H1 (cell line): ENCODE data around the gene CDC5L. TPM values are rescaled to one million over a fixed set of nuclear protein-coding genes. Genes with fewer than 3 reads are reported as not detected.
A peak's percentile ranks its signal among the peaks of the same experiment; 100 is the strongest.

Experiments used
- CTCF ChIA-PET: fragments of 300-600 bp; sonication (Branson Sonifier 250); formaldehyde crosslinking; loops from one replicate; lab custom pipeline; 2021; ENCODE audit not compliant: partially characterized antibody; lab: Charles Lee
- POLR2A ChIA-PET: fragments of 300-600 bp; sonication (Branson Sonifier 250); formaldehyde crosslinking; loops from one replicate; lab custom pipeline; 2021; ENCODE audit warnings: inconsistent platforms; ENCODE audit not compliant: partially characterized antibody; lab: Charles Lee
- DNase-seq, 2 experiments: peaks; one replicate each; pipeline versions ENCODE4 v3.0.0 to v3.0.0-alpha.2; 2010 to 2022; ENCODE audit warnings: low spot score in 2 of 2, low read depth in 1 of 2, mixed read lengths in 1 of 2
- FAIRE-seq: peaks from 2 replicates; lab custom pipeline; 2011; peaks lifted over from hg19 to GRCh38; lab: Jason Lieb, UNC
- H2AFZ ChIP-seq: 2 replicates; pipeline ENCODE4 v1.8.1; 2012; ENCODE audit warnings: low read length, inconsistent platforms
- H2AK5ac ChIP-seq: 2 replicates; pipeline ENCODE4 v1.6.1; 2013; ENCODE audit warnings: low read depth, low read length
- H2BK120ac ChIP-seq: replicated peaks from 2 replicates; pipeline ENCODE3; 2013; ENCODE audit warnings: low read depth, low read length, inconsistent platforms
- H2BK12ac ChIP-seq: 2 replicates; pipeline ENCODE4 v1.6.1; 2013; ENCODE audit warnings: low read depth, low read length
- H2BK15ac ChIP-seq: 2 replicates; pipeline ENCODE4 v1.6.1; 2013; ENCODE audit warnings: low read length
- H2BK20ac ChIP-seq: 2 replicates; pipeline ENCODE4 v1.6.1; 2013; ENCODE audit warnings: low read length
- H2BK5ac ChIP-seq: 2 replicates; pipeline ENCODE4 v1.6.1; 2013; ENCODE audit warnings: low read depth, low read length
- H3K14ac ChIP-seq: 2 replicates; pipeline ENCODE4 v1.6.1; 2013; ENCODE audit warnings: inconsistent platforms; ENCODE audit not compliant: insufficient read length
- H3K18ac ChIP-seq: 2 replicates; pipeline ENCODE4 v1.6.1; 2013; ENCODE audit warnings: low read length; ENCODE audit errors: extremely low read depth
- H3K23ac ChIP-seq: 2 replicates; pipeline ENCODE4 v1.6.1; 2013; ENCODE audit warnings: inconsistent platforms; ENCODE audit not compliant: insufficient read length
- H3K23me2 ChIP-seq: 2 replicates; pipeline ENCODE4 v1.6.1; 2013; ENCODE audit warnings: low read depth, low read length
- H3K27ac ChIP-seq: 2 replicates; pipeline ENCODE4 v1.6.1; 2011; ENCODE audit warnings: low read depth, low read length, inconsistent platforms
- H3K27me3 ChIP-seq, 4 experiments: replicated peaks in 1 of 4; 1 replicate in 1 of 4; 2 replicates in 3 of 4; pipeline versions ENCODE4 v1.6.1 to v1.8.1; 2011 to 2013; ENCODE audit warnings: low read length in 3 of 4, mild to moderate bottlenecking in 3 of 4, inconsistent platforms in 2 of 4, mixed read lengths in 2 of 4, moderate library complexity in 1 of 4; ENCODE audit not compliant: control insufficient read depth in 3 of 4, insufficient read depth in 3 of 4; ENCODE audit errors: extremely low read depth in 1 of 4
- H3K36me3 ChIP-seq, 4 experiments: 2 replicates each; pipeline versions ENCODE4 v1.6.1 to v1.8.1; 2011 to 2013; ENCODE audit warnings: mild to moderate bottlenecking in 4 of 4, low read length in 3 of 4, moderate library complexity in 2 of 4, control low read depth in 1 of 4, inconsistent platforms in 1 of 4; ENCODE audit not compliant: insufficient read depth in 4 of 4, control insufficient read depth in 2 of 4
- H3K4ac ChIP-seq: replicated peaks from 2 replicates; pipeline ENCODE3; 2013; ENCODE audit warnings: low read length, low read depth, mixed read lengths, inconsistent platforms; ENCODE audit not compliant: insufficient read length
- H3K4me1 ChIP-seq, 4 experiments: replicated peaks in 1 of 4; 1 replicate in 1 of 4; 2 replicates in 3 of 4; pipeline versions ENCODE4 v1.6.1 to v1.8.1; 2011 to 2013; ENCODE audit warnings: low read length in 3 of 4, inconsistent platforms in 2 of 4, mixed read lengths in 1 of 4; ENCODE audit not compliant: insufficient read depth in 4 of 4, control insufficient read depth in 3 of 4
- H3K4me2 ChIP-seq, 2 experiments: 2 replicates each; pipeline versions ENCODE4 v1.6.1 to v1.8.1; 2011 to 2013; ENCODE audit warnings: low read depth in 2 of 2, low read length in 2 of 2, control low read depth in 1 of 2, inconsistent platforms in 1 of 2, mild to moderate bottlenecking in 1 of 2; ENCODE audit not compliant: insufficient read depth in 1 of 2
- H3K4me3 ChIP-seq, 4 experiments: fragments of 200-600, 300-600 bp in 1 of 4; sonication (generic), shearing (Covaris generic), sonication (Bioruptor Twin) in 1 of 4; 2 replicates each; pipeline versions ENCODE4 v1.5.1 to v1.8.1; 2011 to 2016; ENCODE audit warnings: low read length in 4 of 4, low read depth in 3 of 4, control low read depth in 2 of 4, inconsistent platforms in 2 of 4, mild to moderate bottlenecking in 2 of 4, mixed read lengths in 1 of 4, moderate library complexity in 1 of 4; ENCODE audit not compliant: insufficient read depth in 2 of 4; ENCODE audit errors: extremely low read depth in 1 of 4
- H3K56ac ChIP-seq: replicated peaks from 2 replicates; pipeline ENCODE3; 2013; ENCODE audit warnings: low read depth, mild to moderate bottlenecking, mixed read lengths, low read length, inconsistent platforms; ENCODE audit not compliant: insufficient read length
- H3K79me1 ChIP-seq: 2 replicates; pipeline ENCODE4 v1.6.1; 2013; ENCODE audit warnings: low read depth, low read length, control low read depth
- H3K79me2 ChIP-seq, 2 experiments: 2 replicates each; pipeline versions ENCODE4 v1.6.1 to v1.8.1; 2012 to 2013; ENCODE audit warnings: low read length in 2 of 2, mild to moderate bottlenecking in 2 of 2, inconsistent platforms in 1 of 2; ENCODE audit not compliant: insufficient read depth in 2 of 2, control insufficient read depth in 1 of 2
- H3K9ac ChIP-seq, 4 experiments: replicated peaks in 1 of 4; 1 replicate in 1 of 4; 2 replicates in 3 of 4; pipeline versions ENCODE4 v1.6.1 to v1.8.1; 2011 to 2013; ENCODE audit warnings: low read depth in 3 of 4, low read length in 3 of 4, control low read depth in 2 of 4, mild to moderate bottlenecking in 2 of 4, moderate library complexity in 2 of 4, inconsistent platforms in 1 of 4; ENCODE audit errors: extremely low read depth in 1 of 4
- H3K9me3 ChIP-seq, 2 experiments: 2 replicates each; pipeline versions ENCODE4 v1.6.1 to v1.8.1; 2012 to 2013; ENCODE audit warnings: mild to moderate bottlenecking in 2 of 2, moderate library complexity in 2 of 2, control low read depth in 1 of 2, inconsistent platforms in 1 of 2, low read depth in 1 of 2, low read length in 1 of 2, mixed read lengths in 1 of 2; ENCODE audit not compliant: insufficient read depth in 2 of 2
- H4K20me1 ChIP-seq, 2 experiments: replicated peaks in 1 of 2; 2 replicates each; pipeline versions ENCODE3 to v1.8.1; 2011 to 2013; ENCODE audit warnings: inconsistent platforms in 2 of 2, low read length in 2 of 2, mild to moderate bottlenecking in 1 of 2; ENCODE audit not compliant: insufficient read depth in 2 of 2, control insufficient read depth in 1 of 2
- H4K5ac ChIP-seq: 2 replicates; pipeline ENCODE4 v1.6.1; 2013; ENCODE audit warnings: low read length, low read depth, mixed read lengths, inconsistent platforms; ENCODE audit not compliant: insufficient read length
- H4K8ac ChIP-seq: 2 replicates; pipeline ENCODE4 v1.8.0; 2013; ENCODE audit warnings: mild to moderate bottlenecking, moderate library complexity, low read length, inconsistent platforms; ENCODE audit not compliant: insufficient read depth; ENCODE audit errors: extremely low read depth
- H4K91ac ChIP-seq: replicated peaks from 2 replicates; pipeline ENCODE3; 2013; ENCODE audit warnings: low read length, mixed read lengths, inconsistent platforms; ENCODE audit not compliant: insufficient read length
- BCL11A ChIP-seq, 2 experiments: IDR thresholded peaks; one replicate each; pipeline ENCODE4 v1.6.1; 2011; ENCODE audit warnings: low read depth in 2 of 2, low read length in 2 of 2, mild to moderate bottlenecking in 2 of 2
- CEBPB ChIP-seq: IDR thresholded peaks from 2 replicates; pipeline ENCODE4 v1.6.1; 2012; ENCODE audit warnings: low read depth, low read length
- CHD1 ChIP-seq: IDR thresholded peaks from 2 replicates; pipeline ENCODE4 v1.6.1; 2012; ENCODE audit warnings: low read depth, low read length, improper control_type of control experiment
- HDAC2 ChIP-seq, 2 experiments: fragments of 300-600 bp in 1 of 2; sonication (generic) in 1 of 2; IDR thresholded peaks; 2 replicates each; pipeline ENCODE4 v1.6.1; 2011 to 2012; ENCODE audit warnings: low read depth in 2 of 2, low read length in 2 of 2, mild to moderate bottlenecking in 2 of 2, moderate library complexity in 2 of 2, borderline replicate concordance in 1 of 2, inconsistent platforms in 1 of 2
- JUN ChIP-seq: IDR thresholded peaks from 2 replicates; pipeline ENCODE4 v1.6.1; 2011; ENCODE audit warnings: low read depth, mild to moderate bottlenecking, improper control_type of control experiment, low read length
- KDM5A ChIP-seq: fragments of 200-600 bp; IDR thresholded peaks from 2 replicates; pipeline ENCODE4 v1.7.1; 2012; ENCODE audit warnings: mild to moderate bottlenecking, low read length, inconsistent platforms, mixed read lengths
- POLR2A ChIP-seq, 2 experiments: IDR thresholded peaks; 1 replicate in 1 of 2; 2 replicates in 1 of 2; pipeline ENCODE4 v1.6.1; 2011; ENCODE audit warnings: low read depth in 2 of 2, low read length in 2 of 2, mild to moderate bottlenecking in 2 of 2; ENCODE audit errors: control extremely low read depth in 1 of 2
- RAD21 ChIP-seq, 2 experiments: IDR thresholded peaks in 1 of 2; conservative IDR thresholded peaks in 1 of 2; 2 replicates each; pipeline ENCODE4 v1.6.1; 2011; ENCODE audit warnings: low read depth in 2 of 2, low read length in 2 of 2, improper control_type of control experiment in 1 of 2, inconsistent platforms in 1 of 2, mild to moderate bottlenecking in 1 of 2, moderate library complexity in 1 of 2
- SAP30 ChIP-seq: fragments of 300-600 bp; sonication (generic); IDR thresholded peaks from 2 replicates; pipeline ENCODE4 v1.7.1; 2012; ENCODE audit warnings: low read length, moderate library complexity, mild to moderate bottlenecking, inconsistent platforms; ENCODE audit not compliant: insufficient read depth, insufficient replicate concordance
- SIRT6 ChIP-seq: IDR thresholded peaks from one replicate; pipeline ENCODE4 v1.7.1; 2012; ENCODE audit warnings: low read length, inconsistent platforms
- YY1 ChIP-seq: IDR thresholded peaks from 2 replicates; pipeline ENCODE4 v1.6.1; 2011; ENCODE audit warnings: low read depth, mild to moderate bottlenecking, low read length
- WGBS, 2 experiments: shearing (Covaris generic) in 1 of 2; methylation state at CpG; one replicate each; pipeline versions ENCODE4 v1.1.6 to v1.1.7; 2013 to 2015; ENCODE audit warnings: low lambda C conversion rate in 2 of 2, mixed read lengths in 2 of 2, inconsistent platforms in 1 of 2, low coverage in 1 of 2, missing lambda C conversion rate in 1 of 2; ENCODE audit not compliant: insufficient replicate concordance in 2 of 2, insufficient coverage in 1 of 2, insufficient read length in 1 of 2; ENCODE audit errors: extremely low coverage in 1 of 2, missing lambda C conversion rate in 1 of 2; 5-methylcytosine and 5-hydroxymethylcytosine counted together
- polyA plus RNA-seq, 7 experiments: library from polyadenylated mRNA; depleted of rRNA in 3 of 7; stranded (reverse) in 5 of 7; unstranded in 2 of 7; fragments of >200 nt in 5 of 7; fragments of 200-250 nt in 2 of 7; gene quantifications; 1 replicate in 5 of 7; 2 replicates in 1 of 7; 4 replicates in 1 of 7; pipeline versions ENCODE4 v1.2.1 to v1.2.3, GENCODE V29; 2011 to 2013; ENCODE audit warnings: missing spikeins in 2 of 7, mixed read lengths in 2 of 7
- total RNA-seq: library from RNA; stranded (reverse); fragmentation: NEBNext Ultra II Directional; extraction: Animal tissue kit (Norgen Biotek cat#: 25700); gene quantifications from 2 replicates; pipeline ENCODE4 v1.2.1, GENCODE V29; 2021

CDC5L gene
- total and polyA plus RNA-seq, 2 of the 8 experiments (the other 6 are each of a cell fraction or from before 2014, with no cell fraction given), result 8.4 to 32.8 TPM

DNA sequence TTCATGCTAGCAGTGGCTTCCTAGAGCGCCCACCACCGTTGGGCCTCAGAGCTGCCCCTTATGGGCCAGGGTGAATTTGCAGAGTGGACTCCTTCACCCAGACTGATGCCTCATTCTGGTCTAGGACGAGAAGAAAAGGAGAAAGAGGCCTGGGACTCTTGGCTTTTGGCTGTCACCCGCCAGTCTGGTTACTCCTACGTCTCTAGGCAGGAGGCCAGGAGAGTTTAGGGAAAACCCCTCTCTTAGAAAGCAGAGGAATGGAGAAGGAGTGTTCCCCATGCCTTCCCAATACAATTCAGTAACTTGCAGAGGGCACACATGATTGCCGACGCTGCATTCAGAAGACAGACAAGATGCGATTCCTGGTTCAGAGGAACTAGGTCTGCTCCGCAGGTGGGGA, 70.1 kb downstream of the CDC5L start:
- Histone ChIP-seq H3K9ac (no peak overlapping the region), H4K8ac (no peak overlapping the region), H3K4me2 (no peak overlapping the region), H3K23me2 (no peaks in the 10 kb centered on the region; the same call in 1 of the 2 replicates), H3K36me3 (no peaks in the 10 kb centered on the region), H3K79me2 (no peaks in the 10 kb centered on the region), H3K56ac (no peak overlapping the region), H2AK5ac (no peak overlapping the region), H4K20me1 (no peaks in the 10 kb centered on the region), H3K4me1 (peaks cover 0 to 2% (median under 1%) of the 10 kb centered on the region in 4 experiments; a peak in 2 of 7 replicates), H3K4me3 (no peak overlapping the region), H2AFZ (no peak overlapping the region), H3K14ac (no peak overlapping the region), H3K18ac (no peak overlapping the region), H2BK20ac (0 out of 2 replicates have a peak overlapping the region, but pooled peaks have one; percentile 25), H4K91ac (no peak overlapping the region), H3K4ac (no peak overlapping the region), H2BK15ac (no peak overlapping the region), H4K5ac (no peak overlapping the region), H3K9me3 (no peaks in the 10 kb centered on the region), H3K79me1 (no peaks in the 10 kb centered on the region; the same call in 1 of the 2 replicates), H3K27me3 (no peaks in the 10 kb centered on the region), H2BK12ac (no peak overlapping the region), H3K23ac (no peak overlapping the region), H2BK5ac (no peak overlapping the region), H3K27ac (no peak overlapping the region), H2BK120ac (no peak overlapping the region)
- no peak for DNase-seq
- FAIRE-seq, result no peak
- POLR2A ChIA-PET, result no interaction called here
- WGBS, 2 experiments, result 90% methylated on average over 9 of the region's 9 CpGs; no CpG with 5 or more reads in 1 of the 2 experiments
- CTCF ChIA-PET, result interaction anchor here (0.8 to 4.3 kb wide), 12 partner anchors 9 to 190 kb away, joined by 3 to 41 read pairs (median 8); no protein-coding TSS in a partner anchor
- TF ChIP-seq CEBPB (no peak), BCL11A (IDR thresholded peaks at IDR 0.05; ENCODE audit: low read depth in 2 of 2, low read length in 2 of 2) (no peak), YY1 (no peak), JUN (no peak), HDAC2 (IDR thresholded peaks at IDR 0.05; ENCODE audit: borderline replicate concordance in 1 of 2, low read depth in 2 of 2, low read length in 2 of 2) (no peak), SAP30 (no peak), CHD1 (no peak), SIRT6 (no peak), POLR2A (IDR thresholded peaks at IDR 0.05; ENCODE audit: control extremely low read depth in 1 of 2, low read depth in 2 of 2, low read length in 2 of 2) (no peak), KDM5A (no peak), RAD21 (IDR thresholded peaks at IDR 0.05 in 1 of 2, conservative IDR thresholded peaks at IDR 0.05 in 1 of 2; ENCODE audit: low read depth in 2 of 2, low read length in 2 of 2) (no peak)
